Fibroblast of lung (primary cell): ENCODE data around the gene CDK9. TPM values are rescaled to one million over a fixed set of nuclear protein-coding genes. Genes with fewer than 3 reads are reported as not detected.

Experiments used
- DNase-seq, 2 donors: peaks; one replicate each; pipeline versions ENCODE4 v3.0.0 to v3.0.0-alpha.2; 2010; ENCODE audit warnings: low read depth in 2 of 2
- H2AFZ ChIP-seq: 2 replicates; pipeline ENCODE4 v1.5.1; 2012; ENCODE audit warnings: low read length, control low read depth, inconsistent platforms
- H3K27ac ChIP-seq: 2 replicates; pipeline ENCODE4 v1.5.1; 2011; ENCODE audit warnings: low read length, control low read depth; ENCODE audit not compliant: insufficient read depth
- H3K27me3 ChIP-seq: 2 replicates; pipeline ENCODE4 v1.5.1; 2011; ENCODE audit warnings: mild to moderate bottlenecking, low read length; ENCODE audit not compliant: control insufficient read depth, insufficient read depth
- H3K36me3 ChIP-seq: 2 replicates; pipeline ENCODE4 v1.5.1; 2011; ENCODE audit warnings: low read length; ENCODE audit not compliant: control insufficient read depth, insufficient read depth
- H3K4me1 ChIP-seq: 2 replicates; pipeline ENCODE4 v1.5.1; 2011; ENCODE audit warnings: low read length; ENCODE audit not compliant: control insufficient read depth, insufficient read depth; ENCODE audit errors: extremely low read depth
- H3K4me2 ChIP-seq: 2 replicates; pipeline ENCODE4 v1.5.1; 2011; ENCODE audit warnings: low read length, control low read depth; ENCODE audit not compliant: insufficient read depth; ENCODE audit errors: extremely low read depth
- H3K4me3 ChIP-seq, 4 experiments: fragments of 200-600 bp in 1 of 4; sonication (generic) in 1 of 4; replicated peaks in 1 of 4; 2 replicates each; pipeline ENCODE4 v1.5.1; 2011 to 2016; ENCODE audit warnings: low read length in 4 of 4, low read depth in 3 of 4, mild to moderate bottlenecking in 3 of 4, control low read depth in 2 of 4, inconsistent platforms in 1 of 4, mixed read lengths in 1 of 4; ENCODE audit not compliant: insufficient read depth in 1 of 4; ENCODE audit errors: control extremely low read depth in 1 of 4
- H3K79me2 ChIP-seq: 2 replicates; pipeline ENCODE4 v1.5.1; 2012; ENCODE audit warnings: mild to moderate bottlenecking, low read length, inconsistent platforms; ENCODE audit not compliant: control insufficient read depth, insufficient read depth
- H3K9ac ChIP-seq: 2 replicates; pipeline ENCODE4 v1.5.1; 2011; ENCODE audit warnings: mild to moderate bottlenecking, low read length, control low read depth; ENCODE audit not compliant: insufficient read depth
- H3K9me3 ChIP-seq: 2 replicates; pipeline ENCODE4 v1.5.1; 2012; ENCODE audit warnings: low read depth, low read length; ENCODE audit not compliant: control insufficient read depth, insufficient read depth
- H4K20me1 ChIP-seq: 2 replicates; pipeline ENCODE4 v1.5.1; 2011; ENCODE audit warnings: low read length; ENCODE audit not compliant: control insufficient read depth, insufficient read depth; ENCODE audit errors: extremely low read depth
- EZH2 ChIP-seq: IDR thresholded peaks from 2 replicates; pipeline ENCODE4 v1.5.1; 2012; ENCODE audit warnings: low read length, control low read depth, mild to moderate bottlenecking; ENCODE audit errors: missing control alignments
- polyA plus RNA-seq, 2 donors: library from polyadenylated mRNA; depleted of rRNA in 1 of 2; stranded (reverse) in 1 of 2; unstranded in 1 of 2; fragments of >200 nt; gene quantifications; 2 replicates each; pipeline ENCODE4 v1.2.1, GENCODE V29; 2011 to 2012; ENCODE audit warnings: missing spikeins in 1 of 2
- total RNA-seq: library from RNA; depleted of rRNA; stranded (reverse); fragments of >200 nt; gene quantifications from 2 replicates; pipeline ENCODE4 v1.2.1, GENCODE V29; 2014
- TF ChIP-seq, protein P1 (sequence below), 2 donors: IDR thresholded peaks in 1 of 2; conservative IDR thresholded peaks in 1 of 2; 1 replicate in 1 of 2; 2 replicates in 1 of 2; pipeline ENCODE4 v1.5.1; 2011 to 2012; ENCODE audit warnings: low read length in 2 of 2, control low read depth in 1 of 2, inconsistent platforms in 1 of 2, low read depth in 1 of 2, mild to moderate bottlenecking in 1 of 2

The CDK9 gene
- total and polyA plus RNA-seq, 2 donors (not counting 1 experiment from before 2014, with no cell fraction given): 54.8 to 82.2 TPM

- TF ChIP-seq EZH2: no peak
- TF ChIP-seq, protein P1, sequence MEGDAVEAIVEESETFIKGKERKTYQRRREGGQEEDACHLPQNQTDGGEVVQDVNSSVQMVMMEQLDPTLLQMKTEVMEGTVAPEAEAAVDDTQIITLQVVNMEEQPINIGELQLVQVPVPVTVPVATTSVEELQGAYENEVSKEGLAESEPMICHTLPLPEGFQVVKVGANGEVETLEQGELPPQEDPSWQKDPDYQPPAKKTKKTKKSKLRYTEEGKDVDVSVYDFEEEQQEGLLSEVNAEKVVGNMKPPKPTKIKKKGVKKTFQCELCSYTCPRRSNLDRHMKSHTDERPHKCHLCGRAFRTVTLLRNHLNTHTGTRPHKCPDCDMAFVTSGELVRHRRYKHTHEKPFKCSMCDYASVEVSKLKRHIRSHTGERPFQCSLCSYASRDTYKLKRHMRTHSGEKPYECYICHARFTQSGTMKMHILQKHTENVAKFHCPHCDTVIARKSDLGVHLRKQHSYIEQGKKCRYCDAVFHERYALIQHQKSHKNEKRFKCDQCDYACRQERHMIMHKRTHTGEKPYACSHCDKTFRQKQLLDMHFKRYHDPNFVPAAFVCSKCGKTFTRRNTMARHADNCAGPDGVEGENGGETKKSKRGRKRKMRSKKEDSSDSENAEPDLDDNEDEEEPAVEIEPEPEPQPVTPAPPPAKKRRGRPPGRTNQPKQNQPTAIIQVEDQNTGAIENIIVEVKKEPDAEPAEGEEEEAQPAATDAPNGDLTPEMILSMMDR (conservative IDR thresholded peaks at IDR 0.05 in 1 of 2, IDR thresholded peaks at IDR 0.05 in 1 of 2; ENCODE audit: low read depth in 1 of 2, low read length in 2 of 2): no peak
- Histone ChIP-seq H3K36me3 (no peaks in the 10 kb centered on the region), H3K79me2 (no peaks in the 10 kb centered on the region), H3K4me2 (no peak overlapping the region), H3K27ac (peak overlapping the region; percentile 11), H3K27me3 (peaks cover 8% of the 10 kb centered on the region), H2AFZ (no peak overlapping the region), H4K20me1 (no peaks in the 10 kb centered on the region), H3K9ac (no peak overlapping the region), H3K9me3 (no peaks in the 10 kb centered on the region), H3K4me1 (peaks cover 12% of the 10 kb centered on the region), H3K4me3 (no peak overlapping the region)
- DNase-seq: no peak
Measured at GRCh38 chr9:127767410-127767809, 18.4 kb upstream of the CDK9 start.

DNA sequence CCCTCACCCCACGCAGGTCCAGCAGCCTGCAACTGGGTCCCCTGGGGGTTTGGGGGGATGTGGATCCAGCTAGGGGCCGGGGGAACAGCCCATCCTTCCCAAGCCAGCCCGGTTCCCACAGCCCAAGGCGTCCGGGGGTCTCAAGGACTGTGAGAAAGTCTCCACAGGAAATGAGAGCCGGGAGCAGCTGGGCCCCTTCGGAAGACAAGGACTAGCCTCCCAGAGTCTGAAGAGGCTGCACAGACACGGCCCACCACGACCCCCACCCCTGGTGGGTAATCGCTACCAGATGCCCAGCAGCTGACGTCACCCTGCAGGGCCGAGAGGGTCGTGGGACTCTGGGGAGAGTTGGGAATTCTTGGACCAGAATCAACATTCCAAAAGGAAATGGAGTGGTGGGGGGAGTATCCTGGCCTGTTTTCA lies 17.9 kb upstream of the CDK9 start:
- no peak for TF ChIP-seq EZH2
- TF ChIP-seq, protein P1 (conservative IDR thresholded peaks at IDR 0.05 in 1 of 2, IDR thresholded peaks at IDR 0.05 in 1 of 2; ENCODE audit: low read depth in 1 of 2, low read length in 2 of 2): no peak
- Histone ChIP-seq H3K36me3 (no peaks in the 10 kb centered on the region), H3K9me3 (no peaks in the 10 kb centered on the region), H3K27ac (peak overlapping the region; percentile 41), H2AFZ (no peak overlapping the region), H3K4me1 (peaks cover 12% of the 10 kb centered on the region), H3K79me2 (no peaks in the 10 kb centered on the region), H3K9ac (peak overlapping the region; percentile 44), H3K4me3 (no peak overlapping the region), H4K20me1 (no peaks in the 10 kb centered on the region), H3K4me2 (no peak overlapping the region), H3K27me3 (peaks cover 6% of the 10 kb centered on the region)
- DNase-seq: peak in 1 of 2 donors; percentile 45

DNA sequence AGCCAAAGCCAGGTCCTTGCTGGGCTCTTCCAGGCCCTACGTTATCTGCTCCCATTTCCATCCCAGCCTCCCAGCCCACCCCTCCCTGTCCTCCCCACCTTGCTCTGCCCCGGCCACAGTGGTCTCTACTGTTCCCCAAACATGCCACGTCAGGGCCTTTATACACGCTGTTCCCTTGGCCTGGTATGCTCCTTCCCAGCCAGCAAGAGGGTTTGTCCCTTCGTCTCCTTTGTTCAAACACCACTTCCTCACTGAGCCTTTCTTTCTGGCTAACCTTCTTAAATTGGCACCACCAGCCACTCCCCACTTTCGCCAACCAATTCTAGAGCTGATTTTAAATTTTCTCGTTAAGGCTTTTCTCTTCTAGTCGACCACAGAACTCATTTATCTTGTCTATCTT lies 17.1 kb upstream of the CDK9 start:
- Histone ChIP-seq H3K27me3 (peaks cover 2% of the 10 kb centered on the region), H3K36me3 (no peaks in the 10 kb centered on the region), H3K9me3 (no peaks in the 10 kb centered on the region), H3K79me2 (no peaks in the 10 kb centered on the region), H3K9ac (no peak overlapping the region), H2AFZ (no peak overlapping the region), H4K20me1 (no peaks in the 10 kb centered on the region), H3K4me1 (peaks cover 12% of the 10 kb centered on the region), H3K4me3 (no peak overlapping the region), H3K27ac (no peak overlapping the region), H3K4me2 (no peak overlapping the region)
- TF ChIP-seq, protein P1 (conservative IDR thresholded peaks at IDR 0.05 in 1 of 2, IDR thresholded peaks at IDR 0.05 in 1 of 2; ENCODE audit: low read depth in 1 of 2, low read length in 2 of 2): no peak
- TF ChIP-seq EZH2: no peak
- no peak for DNase-seq
